HG02970 (cell line): ENCODE results near the gene SNRPB2.
A peak's percentile ranks its signal among the peaks of the same experiment; 100 is the strongest.

Experiments used
- ATAC-seq: cut with Tn5 transposase; IDR thresholded peaks from one replicate; pipeline ENCODE4 v1.9.1; 2021; ENCODE audit warnings: mild to moderate bottlenecking, moderate library complexity, moderate number of reproducible peaks; ENCODE audit not compliant: unreplicated experiment, low FRiP score

The SNRPB2 gene

GRCh38 chr20:16729565-16730460, at the start of gene SNRPB2:
SNRPB2 (plus strand) TSS chr20:16730026; CDS start chr20:16731703, 1,677 bp downstream.
- peak; percentile 99 for ATAC-seq

GRCh38 chr20:16684416-16684815, 45.4 kb upstream of the SNRPB2 start:
- ATAC-seq: no peak

- no peak for ATAC-seq
Observed at GRCh38 chr20:16689906-16690305, 39.9 kb upstream of the SNRPB2 start.

- no peak for ATAC-seq
Observed at GRCh38 chr20:16691381-16691780, 38.4 kb upstream of the SNRPB2 start.

GRCh38 chr20:16692009-16692408, 37.8 kb upstream of the SNRPB2 start:
- ATAC-seq: no peak

GRCh38 chr20:16692442-16692841, 37.4 kb upstream of the SNRPB2 start:
- ATAC-seq: no peak

- no peak for ATAC-seq
Observed at GRCh38 chr20:16693278-16693677, 36.5 kb upstream of the SNRPB2 start.

- no peak for ATAC-seq
Observed at GRCh38 chr20:16694161-16694560, 35.7 kb upstream of the SNRPB2 start.

GRCh38 chr20:16695628-16696027, 34.2 kb upstream of the SNRPB2 start:
- ATAC-seq: no peak

GRCh38 chr20:16699293-16699692, 30.5 kb upstream of the SNRPB2 start:
- no peak for ATAC-seq

GRCh38 chr20:16701296-16701695, 28.5 kb upstream of the SNRPB2 start:
- ATAC-seq: no peak

- no peak for ATAC-seq
Observed at GRCh38 chr20:16703570-16703969, 26.3 kb upstream of the SNRPB2 start.

- ATAC-seq: no peak
Observed at GRCh38 chr20:16707674-16708073, 22.2 kb upstream of the SNRPB2 start.

- ATAC-seq: no peak
Observed at GRCh38 chr20:16708602-16709001, 21.2 kb upstream of the SNRPB2 start.

GRCh38 chr20:16709017-16709416, 20.8 kb upstream of the SNRPB2 start:
- peak; percentile 55 for ATAC-seq

GRCh38 chr20:16710781-16711180, 19.0 kb upstream of the SNRPB2 start:
- no peak for ATAC-seq

GRCh38 chr20:16711661-16712258, 18.1 kb upstream of the SNRPB2 start:
- ATAC-seq: no peak

- no peak for ATAC-seq
Observed at GRCh38 chr20:16712511-16712947, 17.3 kb upstream of the SNRPB2 start.

- ATAC-seq: no peak
Observed at GRCh38 chr20:16713066-16713465, 16.8 kb upstream of the SNRPB2 start.

- no peak for ATAC-seq
Observed at GRCh38 chr20:16714242-16714641, 15.6 kb upstream of the SNRPB2 start.

- ATAC-seq: no peak
Observed at GRCh38 chr20:16714751-16715150, 15.1 kb upstream of the SNRPB2 start.

- ATAC-seq: no peak
Observed at GRCh38 chr20:16719421-16719820, 10.4 kb upstream of the SNRPB2 start.
